EH (cell line): ENCODE measurements around the gene STH.

Source experiments
- DNase-seq: peaks from one replicate; pipeline ENCODE4 v3.0.0-alpha.2; 2015; ENCODE audit warnings: low read depth

Gene STH

GRCh38 chr17:46027048-46027975 lies 28.3 kb downstream of the STH start:
- DNase-seq: no peak

GRCh38 chr17:46027976-46028325 lies 28.9 kb downstream of the STH start:
- DNase-seq: no peak

- DNase-seq: no peak
Measured at GRCh38 chr17:46028374-46028773, 29.3 kb downstream of the STH start.

- DNase-seq: no peak
Measured at GRCh38 chr17:46028981-46029565, 30.0 kb downstream of the STH start.

- no peak for DNase-seq
Measured at GRCh38 chr17:46029627-46030026, 30.6 kb downstream of the STH start.

- no peak for DNase-seq
Measured at GRCh38 chr17:46030752-46031151, 31.7 kb downstream of the STH start.

GRCh38 chr17:46031440-46031839 lies 32.4 kb downstream of the STH start:
- no peak for DNase-seq

GRCh38 chr17:46031920-46032319 lies 32.9 kb downstream of the STH start:
- DNase-seq: no peak

GRCh38 chr17:46032909-46033308 lies 33.9 kb downstream of the STH start:
- no peak for DNase-seq

- DNase-seq: no peak
Measured at GRCh38 chr17:46033392-46033791, 34.3 kb downstream of the STH start.

- DNase-seq: no peak
Measured at GRCh38 chr17:46035112-46035818, 36.2 kb downstream of the STH start.

- DNase-seq: no peak
Measured at GRCh38 chr17:46036491-46036890, 37.4 kb downstream of the STH start.

GRCh38 chr17:46037722-46038255 lies 38.7 kb downstream of the STH start:
- DNase-seq: no peak

GRCh38 chr17:46038414-46038813 lies 39.4 kb downstream of the STH start:
- DNase-seq: no peak

GRCh38 chr17:46038937-46039336 lies 39.9 kb downstream of the STH start:
- no peak for DNase-seq

- no peak for DNase-seq
Measured at GRCh38 chr17:46039592-46040186, 40.6 kb downstream of the STH start.

- no peak for DNase-seq
Measured at GRCh38 chr17:46042246-46042645, 43.2 kb downstream of the STH start.

GRCh38 chr17:46042925-46043324 lies 43.9 kb downstream of the STH start:
- DNase-seq: no peak

- DNase-seq: no peak
Measured at GRCh38 chr17:46043606-46044005, 44.6 kb downstream of the STH start.

GRCh38 chr17:46044286-46044928 lies 45.4 kb downstream of the STH start:
- DNase-seq: peak; percentile 89

GRCh38 chr17:46044989-46045388 lies 45.9 kb downstream of the STH start:
- DNase-seq: no peak

GRCh38 chr17:46045639-46046038 lies 46.6 kb downstream of the STH start:
- DNase-seq: no peak
